Measurements from ENCODE around the gene BIRC3.

GRCh38 chr11:102378818-102379217, 61.5 kb downstream of the BIRC3 start:
- TF ChIP-seq CTCF (IDR thresholded peaks at IDR 0.05) (no peak), ZFX (IDR thresholded peaks at IDR 0.05; ENCODE audit: borderline replicate concordance) (no peak)

Measured in 22Rv1 (cell line).